ENCODE results near the gene STX1A. TPM values are rescaled to one million over a fixed set of nuclear protein-coding genes. Genes with fewer than 3 reads are reported as not detected.

Gene STX1A
- total RNA-seq, 1 donor from 2014 or later: 27.3 TPM

DNA sequence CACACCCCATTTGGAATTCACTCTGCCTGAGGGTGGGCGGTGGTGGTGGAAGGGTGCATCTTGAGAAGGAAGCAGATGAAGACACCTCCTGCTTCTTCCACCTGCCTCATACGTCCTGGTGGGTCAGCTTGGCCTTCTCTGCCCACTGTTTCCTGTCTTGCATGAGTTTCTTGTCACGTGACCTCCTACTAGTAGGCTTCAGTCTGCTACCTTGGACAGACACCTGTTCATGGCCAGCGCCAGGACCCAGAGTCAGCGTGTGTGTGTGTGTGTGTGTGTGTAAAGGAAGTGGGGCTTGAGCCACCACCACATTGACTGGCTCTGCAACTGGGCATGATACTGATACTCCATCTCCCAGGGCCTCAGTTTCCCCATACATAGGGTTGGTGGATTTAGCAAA is 68.9 kb downstream of the STX1A start:
- Mint-ChIP-seq H3K4me1 (ENCODE audit: unreplicated experiment) (peaks cover 10% of the 10 kb centered on the region), H3K9me3 (no peaks in the 10 kb centered on the region), H3K27me3 (peaks cover 63% of the 10 kb centered on the region), H3K36me3 (no peaks in the 10 kb centered on the region), H3K4me3 (no peak overlapping the region), H3K27ac (no peak overlapping the region)
- no peak for DNase-seq (ENCODE audit: extremely low spot score, unreplicated experiment)
- TF ChIP-seq, protein P1, sequence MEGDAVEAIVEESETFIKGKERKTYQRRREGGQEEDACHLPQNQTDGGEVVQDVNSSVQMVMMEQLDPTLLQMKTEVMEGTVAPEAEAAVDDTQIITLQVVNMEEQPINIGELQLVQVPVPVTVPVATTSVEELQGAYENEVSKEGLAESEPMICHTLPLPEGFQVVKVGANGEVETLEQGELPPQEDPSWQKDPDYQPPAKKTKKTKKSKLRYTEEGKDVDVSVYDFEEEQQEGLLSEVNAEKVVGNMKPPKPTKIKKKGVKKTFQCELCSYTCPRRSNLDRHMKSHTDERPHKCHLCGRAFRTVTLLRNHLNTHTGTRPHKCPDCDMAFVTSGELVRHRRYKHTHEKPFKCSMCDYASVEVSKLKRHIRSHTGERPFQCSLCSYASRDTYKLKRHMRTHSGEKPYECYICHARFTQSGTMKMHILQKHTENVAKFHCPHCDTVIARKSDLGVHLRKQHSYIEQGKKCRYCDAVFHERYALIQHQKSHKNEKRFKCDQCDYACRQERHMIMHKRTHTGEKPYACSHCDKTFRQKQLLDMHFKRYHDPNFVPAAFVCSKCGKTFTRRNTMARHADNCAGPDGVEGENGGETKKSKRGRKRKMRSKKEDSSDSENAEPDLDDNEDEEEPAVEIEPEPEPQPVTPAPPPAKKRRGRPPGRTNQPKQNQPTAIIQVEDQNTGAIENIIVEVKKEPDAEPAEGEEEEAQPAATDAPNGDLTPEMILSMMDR (conservative IDR thresholded peaks at IDR 0.05): no peak

DNA sequence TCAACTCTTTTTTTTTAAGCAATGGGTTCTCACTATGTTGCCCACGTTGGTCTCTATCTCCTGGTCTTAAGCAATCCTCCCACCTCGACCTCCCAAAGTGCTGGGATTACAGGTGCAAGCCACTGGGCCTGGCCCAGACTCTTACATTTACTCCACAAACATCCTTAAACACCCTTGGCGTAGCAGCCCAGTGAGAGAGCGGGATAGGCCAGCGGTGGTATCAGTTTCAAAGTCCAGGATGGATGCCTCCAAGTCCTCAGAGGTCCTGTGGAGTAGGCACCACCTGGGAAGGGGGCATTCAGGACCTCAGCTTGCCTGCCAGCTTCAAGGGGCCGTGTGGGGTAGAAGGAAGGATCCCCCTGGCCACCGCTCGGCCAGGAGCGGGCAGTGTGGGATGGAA is 69.9 kb downstream of the STX1A start:
- TF ChIP-seq, protein P1 (conservative IDR thresholded peaks at IDR 0.05): no peak
- no peak for DNase-seq (ENCODE audit: extremely low spot score, unreplicated experiment)
- Mint-ChIP-seq H3K4me1 (ENCODE audit: unreplicated experiment) (peaks cover 10% of the 10 kb centered on the region), H3K27ac (peak overlapping the region; percentile 29), H3K36me3 (no peaks in the 10 kb centered on the region), H3K27me3 (peaks cover 71% of the 10 kb centered on the region), H3K9me3 (no peaks in the 10 kb centered on the region), H3K4me3 (peak overlapping the region; percentile 73)

Small RNA genes within 50 kb of the gene (microRNA-seq; reads per million reads assigned to microRNA genes)
- gene MIR4284: not detected

Other genes with a start within 250 kb of the STX1A start
- gene BAZ1B, start 197.4 kb downstream of the STX1A start, total RNA-seq (ENCODE audit: low replicate concordance): 68.0 and 86.8 TPM in 2 replicates
- 32.8 and 37.7 TPM in 2 replicates for gene BCL7B, start 162.0 kb downstream of the STX1A start, total RNA-seq (ENCODE audit: low replicate concordance)
- 45.9 and 55.8 TPM in 2 replicates for gene TBL2, start 141.1 kb downstream of the STX1A start, total RNA-seq (ENCODE audit: low replicate concordance)
- 27.8 and 35.6 TPM in 2 replicates for gene MLXIPL, start 95.1 kb downstream of the STX1A start, total RNA-seq (ENCODE audit: low replicate concordance)
- gene VPS37D, start 51.8 kb downstream of the STX1A start, total RNA-seq (ENCODE audit: low replicate concordance): 3.8 and 12.9 TPM in 2 replicates
- gene DNAJC30, start 36.2 kb downstream of the STX1A start, total RNA-seq (ENCODE audit: low replicate concordance): 14.7 and 15.0 TPM in 2 replicates
- 65.8 and 68.4 TPM in 2 replicates for gene BUD23, start 36.1 kb downstream of the STX1A start, total RNA-seq (ENCODE audit: low replicate concordance)
- gene ABHD11, start 19.1 kb upstream of the STX1A start, total RNA-seq (ENCODE audit: low replicate concordance): 43.9 and 104 TPM in 2 replicates
- gene CLDN3, start 50.6 kb upstream of the STX1A start, total RNA-seq (ENCODE audit: low replicate concordance): 13.6 and 41.7 TPM in 2 replicates
- 223 and 787 TPM in 2 replicates for gene CLDN4, start 111.3 kb upstream of the STX1A start, total RNA-seq (ENCODE audit: low replicate concordance)
- gene METTL27, start 122.8 kb upstream of the STX1A start, total RNA-seq (ENCODE audit: low replicate concordance): 8.5 and 11.5 TPM in 2 replicates
- gene TMEM270, start 141.5 kb upstream of the STX1A start, total RNA-seq (ENCODE audit: low replicate concordance): 0.57 TPM in 1 of 2 replicates, not detected in the other